Activated naive CD4-positive, alpha-beta T cell treated with anti-CD3 and anti-CD28 coated beads, Interleukin-2, amount 50 U/mL, for 72 hours (primary cell): ENCODE results near the gene TEX2. TPM values are rescaled to one million over a fixed set of nuclear protein-coding genes. Genes with fewer than 3 reads are reported as not detected.
"Not testable (repeated sequence)": the region's sequence is repeated elsewhere in the genome, so short reads cannot be mapped to it uniquely, and the experiment has no call there.

Source experiments
- ATAC-seq, 2 donors: fragments of 150-1000 bp; cut with Tn5 transposase; 2 replicates each; pipeline ENCODE4 v1.10.0; 2021; ENCODE audit warnings: mild to moderate bottlenecking in 2 of 2, moderate library complexity in 2 of 2
- DNase-seq, 2 donors: peaks; one replicate each; pipeline ENCODE4 v3.0.0; 2021 to 2022; ENCODE audit warnings: low spot score in 2 of 2
- H3K27ac Mint-ChIP-seq, 2 donors: one replicate each; pipeline ENCODE4 v1.8.0; 2022; ENCODE audit warnings: mild to moderate bottlenecking in 2 of 2, mixed read lengths in 2 of 2
- H3K36me3 Mint-ChIP-seq, 2 donors: one replicate each; pipeline ENCODE4 v1.8.0; 2022; ENCODE audit warnings: mixed read lengths in 2 of 2
- H3K9me3 Mint-ChIP-seq, 2 donors: one replicate each; pipeline ENCODE4 v1.8.0; 2022; ENCODE audit warnings: mixed read lengths in 2 of 2
- total RNA-seq, 2 donors: library from RNA; stranded (reverse); gene quantifications; one replicate each; pipeline ENCODE4 v1.2.3, GENCODE V29; 2022

Gene TEX2
- total RNA-seq, 2 donors from 2014 or later: 12.1 to 14.7 TPM

DNA sequence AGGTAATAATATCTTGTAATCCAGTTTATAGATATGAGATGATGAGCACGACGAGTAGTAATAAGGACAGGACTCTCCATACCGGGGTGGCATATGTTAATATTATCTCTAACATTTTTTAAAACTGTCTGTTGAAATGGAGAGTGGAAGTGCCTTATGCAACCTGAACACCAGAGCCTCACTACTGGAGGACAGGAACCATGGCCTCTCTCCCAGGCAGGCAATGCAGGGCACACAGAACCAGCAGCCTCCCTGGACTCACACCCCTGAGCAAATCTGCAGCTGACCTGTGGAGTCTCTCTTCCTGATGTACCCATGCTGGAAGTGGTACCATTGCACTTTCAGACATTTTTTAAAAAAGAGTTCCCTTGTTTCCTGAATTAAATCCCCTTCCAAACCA lies 78.0 kb downstream of the TEX2 start:
- H3K9me3 Mint-ChIP-seq: no peaks in the 10 kb centered on the region
- no peak for DNase-seq
- ATAC-seq: no peak
- no peak overlapping the region for H3K27ac Mint-ChIP-seq
- peaks cover 0 to 3% of the 10 kb centered on the region in 2 donors for H3K36me3 Mint-ChIP-seq

DNA sequence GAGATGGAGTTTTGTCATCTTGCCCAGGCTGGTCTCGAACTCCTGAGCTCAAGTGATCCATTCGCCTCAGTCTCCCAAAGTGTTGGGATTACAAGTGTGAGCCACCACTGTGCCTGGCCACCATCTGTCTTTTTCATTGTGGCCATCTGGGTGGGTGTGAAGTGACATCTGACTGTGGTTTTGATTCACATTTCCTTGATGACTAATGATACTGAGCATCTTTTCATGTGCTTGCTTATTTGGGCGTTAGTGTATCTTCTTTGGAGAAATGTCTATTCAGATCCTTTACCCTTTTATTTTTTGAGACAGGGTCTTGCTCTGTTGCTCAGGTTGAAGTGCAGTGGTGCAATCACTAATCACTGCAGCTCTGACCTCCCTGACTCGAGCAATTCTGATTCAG lies 79.2 kb downstream of the TEX2 start:
- H3K27ac Mint-ChIP-seq: no peak overlapping the region
- peaks cover 0 to 16% of the 10 kb centered on the region in 2 donors for H3K36me3 Mint-ChIP-seq
- peak; percentile 94 to 97 for ATAC-seq
- DNase-seq: peak; percentile 20 to 67
- H3K9me3 Mint-ChIP-seq: no peaks in the 10 kb centered on the region

DNA sequence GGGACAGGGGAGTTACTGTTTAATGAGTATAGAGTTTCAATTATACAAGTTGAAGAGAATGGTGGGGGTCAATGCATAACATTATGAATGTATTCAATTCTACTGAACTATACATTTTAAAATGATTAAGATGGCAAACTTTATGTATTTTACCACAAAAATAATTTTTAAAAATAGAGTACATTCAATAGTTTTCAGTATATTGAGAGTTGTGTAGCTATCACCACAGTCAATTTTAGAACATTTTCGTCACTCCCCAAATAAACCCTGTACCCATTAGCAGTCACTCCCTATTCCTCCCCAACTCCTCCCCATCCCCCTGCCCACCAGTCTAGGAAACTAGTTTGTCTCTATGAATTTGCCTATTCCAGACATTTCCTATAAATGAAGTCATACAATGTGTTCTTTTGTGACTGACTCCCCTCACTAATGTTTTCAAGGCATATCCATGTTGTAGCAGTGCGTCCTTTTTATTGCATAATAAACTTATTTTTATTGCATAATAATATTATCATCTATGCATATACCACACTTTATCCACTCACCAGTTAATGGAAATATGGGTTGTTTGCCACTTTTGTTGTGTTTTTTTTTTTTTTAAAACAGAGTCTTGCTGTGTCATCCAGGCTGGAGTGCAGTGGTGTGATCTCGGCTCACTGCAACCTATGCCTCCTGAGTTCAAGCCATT lies 80.6 kb downstream of the TEX2 start:
- DNase-seq: no peak
- H3K36me3 Mint-ChIP-seq: peaks cover 0 to 17% of the 10 kb centered on the region in 2 donors
- H3K9me3 Mint-ChIP-seq: no peaks in the 10 kb centered on the region
- H3K27ac Mint-ChIP-seq: no peak overlapping the region
- no peak for ATAC-seq

DNA sequence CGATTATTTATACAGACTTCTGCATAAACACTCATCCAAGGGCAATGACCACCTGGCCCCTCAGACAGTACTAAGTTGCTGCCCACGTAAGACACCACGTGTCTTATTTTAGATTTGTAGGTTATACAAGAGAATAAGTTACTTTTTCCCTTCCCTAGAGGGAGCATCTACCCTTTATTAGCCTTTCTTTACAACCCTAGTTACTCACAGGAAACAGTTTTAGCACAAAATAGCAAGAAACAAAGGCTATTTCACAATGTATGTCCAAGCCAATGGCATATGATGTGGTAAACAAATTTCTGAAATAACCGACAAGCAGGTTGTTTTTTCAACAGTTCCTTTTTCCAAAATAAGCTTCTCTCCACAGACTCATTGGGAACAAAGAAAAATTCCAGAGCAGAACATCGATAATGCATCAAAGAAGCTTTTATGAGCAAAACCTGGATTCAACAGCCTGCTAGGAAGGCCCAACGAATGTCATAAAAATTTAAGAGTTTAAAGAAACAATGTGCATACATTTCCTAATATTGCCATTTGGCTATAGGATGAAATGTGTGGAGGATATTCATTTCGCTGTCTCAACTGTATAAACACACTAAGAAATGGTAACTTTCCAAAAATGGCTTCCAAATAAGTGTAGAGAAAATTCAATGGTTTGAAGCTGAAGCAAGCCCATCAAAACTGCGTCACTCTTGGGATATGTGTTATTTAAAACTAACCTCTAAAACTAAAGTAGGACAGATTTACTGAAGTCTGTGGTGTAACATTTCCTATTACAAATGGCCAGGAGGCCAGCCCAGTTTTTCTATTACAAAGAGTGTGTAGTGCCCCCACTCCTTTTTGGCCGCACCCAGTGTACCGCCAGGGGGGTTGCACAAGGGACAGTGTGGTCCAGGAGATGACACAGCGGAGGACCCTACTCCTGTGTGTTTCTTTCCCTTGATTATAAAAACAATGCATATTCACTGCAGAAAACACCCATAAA lies 82.7 kb downstream of the TEX2 start:
- peaks cover 0 to 17% of the 10 kb centered on the region in 2 donors for H3K36me3 Mint-ChIP-seq
- H3K9me3 Mint-ChIP-seq: no peaks in the 10 kb centered on the region
- H3K27ac Mint-ChIP-seq: no peak overlapping the region

DNA sequence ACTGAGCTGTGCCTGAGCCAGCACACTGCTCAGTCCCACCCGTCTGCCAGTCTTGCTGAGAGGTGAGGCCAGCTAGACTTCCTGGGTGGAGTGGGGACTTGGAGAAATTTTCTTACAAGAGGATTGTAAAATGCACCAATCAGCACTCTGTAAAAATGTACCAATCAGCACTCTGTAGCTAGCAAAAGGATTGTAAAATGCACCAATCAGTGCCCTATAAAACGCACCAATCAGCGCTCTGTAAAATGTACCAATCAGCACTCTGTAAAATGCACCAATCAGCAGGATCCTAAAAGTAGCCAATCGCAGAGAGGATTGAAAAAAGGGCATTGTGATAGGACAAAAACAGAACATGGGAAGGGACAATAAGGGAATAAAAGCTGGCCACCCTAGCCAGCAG lies 84.0 kb downstream of the TEX2 start:
- H3K27ac Mint-ChIP-seq, H3K9me3 Mint-ChIP-seq, ATAC-seq, DNase-seq: not testable (repeated sequence)
- H3K36me3 Mint-ChIP-seq: peaks cover 0 to 17% of the 10 kb centered on the region in 2 donors

More for the DNA sequence above, 82.7 kb downstream of the TEX2 start:
- no peak for DNase-seq
- no peak for ATAC-seq

DNA sequence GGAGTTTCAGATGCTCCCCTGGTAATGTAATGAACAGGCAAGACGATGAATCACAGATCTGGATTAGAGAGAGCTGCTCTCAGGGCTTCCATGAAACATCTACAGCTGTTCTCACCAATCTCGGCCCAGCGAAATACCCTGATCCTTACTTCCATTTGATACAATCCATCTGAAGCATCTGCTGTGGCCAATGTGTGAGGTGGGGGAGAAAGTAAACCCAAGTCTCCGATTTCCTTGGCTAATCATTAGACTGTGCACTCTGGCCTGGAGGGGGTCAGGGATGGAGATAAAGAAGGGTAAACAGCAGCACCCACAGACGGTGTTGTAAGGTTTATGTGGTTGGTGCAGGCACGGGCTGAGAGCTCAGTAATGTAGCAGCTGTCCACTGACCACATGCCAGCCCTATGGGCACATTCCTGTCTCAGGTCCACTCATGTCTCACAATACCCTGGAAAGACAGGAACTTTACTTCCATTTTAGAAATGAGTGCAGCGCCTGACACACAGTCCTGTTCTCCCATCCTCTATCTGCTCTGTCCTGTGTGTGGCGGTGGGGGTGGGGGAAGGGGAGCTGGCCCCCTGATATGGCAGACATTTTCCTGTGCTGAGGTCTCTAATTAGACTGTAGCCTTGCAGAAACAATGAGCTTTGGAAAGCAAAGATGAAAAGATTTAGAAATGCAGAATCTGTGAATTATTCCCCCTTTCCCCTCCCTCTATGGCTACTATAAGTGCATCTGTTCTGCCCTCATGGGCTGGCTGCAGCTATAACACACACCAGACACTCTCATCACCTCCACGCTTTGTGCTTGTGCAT lies 84.8 kb downstream of the TEX2 start:
- Mint-ChIP-seq H3K27ac (no peak overlapping the region), H3K36me3 (peaks cover 0 to 17% of the 10 kb centered on the region in 2 donors), H3K9me3 (no peaks in the 10 kb centered on the region)
- ATAC-seq: no peak
- DNase-seq: no peak

DNA sequence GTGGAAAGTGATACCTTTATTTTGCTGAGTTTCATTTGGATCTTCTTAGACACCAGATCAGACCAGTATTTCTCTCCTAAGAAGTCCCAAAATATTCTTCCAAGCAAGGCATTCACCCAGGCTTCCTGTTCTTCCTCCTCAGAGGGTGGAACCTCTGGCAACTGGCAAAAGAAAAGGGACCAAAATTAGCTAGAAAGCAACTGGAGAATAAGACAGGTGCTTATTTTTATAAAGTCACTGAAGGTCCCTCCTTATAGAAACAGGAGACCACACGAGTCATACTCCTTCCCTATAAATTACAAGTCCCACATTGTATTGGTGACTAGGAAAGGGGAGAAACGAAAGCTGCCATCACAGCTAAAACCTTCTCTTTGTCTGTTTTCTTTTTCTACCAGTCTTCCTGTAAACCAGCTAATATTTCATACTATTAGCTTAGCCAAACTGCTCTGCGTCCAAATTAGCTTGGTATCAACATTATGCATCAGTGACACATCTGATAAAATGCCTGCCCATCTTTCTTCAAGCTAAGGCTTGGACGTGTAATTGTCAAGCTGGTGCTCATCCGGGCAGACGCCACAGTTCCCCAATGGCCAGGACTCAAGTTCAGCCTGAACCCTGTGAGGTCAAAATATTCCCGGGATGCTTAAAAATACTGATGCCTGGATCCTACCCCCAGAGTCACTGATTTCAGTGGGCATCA lies 85.6 kb downstream of the TEX2 start:
- DNase-seq (no peak), ATAC-seq (no peak)
- Mint-ChIP-seq H3K27ac (no peak overlapping the region), H3K9me3 (no peaks in the 10 kb centered on the region), H3K36me3 (peaks cover 0 to 17% of the 10 kb centered on the region in 2 donors)

DNA sequence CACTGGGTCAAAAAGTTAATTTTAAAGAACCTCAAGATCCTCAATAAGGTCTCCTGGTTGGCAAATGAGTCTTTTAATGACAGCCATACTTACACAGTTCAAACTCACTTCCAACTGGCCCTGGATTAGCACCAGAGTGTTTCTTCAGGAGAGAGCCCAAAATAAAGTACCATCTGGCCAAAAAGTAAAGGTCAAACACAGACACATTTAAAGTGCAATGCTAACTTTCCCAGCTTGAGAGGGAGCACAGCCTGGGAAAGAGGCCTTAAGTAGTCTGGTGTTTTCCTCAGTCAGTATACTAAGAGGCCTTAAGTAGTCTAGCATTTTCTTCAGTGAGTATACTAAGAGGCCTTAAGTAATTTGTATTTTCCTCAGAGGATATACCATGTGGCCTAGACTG lies 86.5 kb downstream of the TEX2 start:
- peak overlapping the region in 1 of 2 donors; percentile 72 for H3K27ac Mint-ChIP-seq
- H3K9me3 Mint-ChIP-seq: no peaks in the 10 kb centered on the region
- peaks cover 0 to 17% of the 10 kb centered on the region in 2 donors for H3K36me3 Mint-ChIP-seq
- ATAC-seq (no peak), DNase-seq (no peak)

DNA sequence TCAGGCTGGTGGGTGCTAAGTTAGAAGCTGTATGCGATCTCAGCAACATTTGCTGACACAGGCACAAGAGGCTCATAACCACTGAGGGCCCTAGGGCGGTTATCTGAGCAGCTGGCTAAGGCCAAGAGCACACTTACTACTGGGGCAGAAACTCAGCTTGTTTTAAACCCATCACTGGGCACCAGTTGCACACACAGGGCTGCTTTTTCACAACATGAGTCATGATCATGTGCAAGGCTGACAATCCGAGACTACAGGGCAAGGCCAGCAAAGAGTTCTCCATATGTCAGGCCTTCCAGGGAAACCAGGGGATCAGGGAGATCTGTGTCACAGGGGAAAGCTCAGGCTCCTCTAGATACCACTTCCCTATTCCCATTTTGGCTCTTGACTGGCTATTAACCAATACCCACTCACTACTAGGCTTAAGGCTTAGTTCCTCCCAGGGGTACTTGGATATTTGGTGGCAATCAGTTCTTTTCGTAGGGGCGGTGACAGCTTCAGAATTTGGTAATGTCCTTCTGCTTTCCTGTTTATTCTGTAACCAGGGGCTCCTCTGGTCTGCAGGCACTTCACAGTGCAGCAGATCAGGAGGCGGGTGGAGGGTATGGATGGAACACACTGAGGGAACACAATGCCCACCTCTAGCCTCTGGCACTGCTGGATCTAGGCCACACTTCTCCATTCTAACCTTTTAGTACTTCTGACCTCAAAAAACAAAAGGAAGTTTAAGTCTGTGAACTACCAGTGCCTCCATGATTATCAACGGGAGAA lies 88.2 kb downstream of the TEX2 start:
- Mint-ChIP-seq H3K27ac (peak overlapping the region in 1 of 2 donors; percentile 42), H3K9me3 (no peaks in the 10 kb centered on the region), H3K36me3 (peaks cover 0 to 11% of the 10 kb centered on the region in 2 donors)
- no peak for DNase-seq
- no peak for ATAC-seq

DNA sequence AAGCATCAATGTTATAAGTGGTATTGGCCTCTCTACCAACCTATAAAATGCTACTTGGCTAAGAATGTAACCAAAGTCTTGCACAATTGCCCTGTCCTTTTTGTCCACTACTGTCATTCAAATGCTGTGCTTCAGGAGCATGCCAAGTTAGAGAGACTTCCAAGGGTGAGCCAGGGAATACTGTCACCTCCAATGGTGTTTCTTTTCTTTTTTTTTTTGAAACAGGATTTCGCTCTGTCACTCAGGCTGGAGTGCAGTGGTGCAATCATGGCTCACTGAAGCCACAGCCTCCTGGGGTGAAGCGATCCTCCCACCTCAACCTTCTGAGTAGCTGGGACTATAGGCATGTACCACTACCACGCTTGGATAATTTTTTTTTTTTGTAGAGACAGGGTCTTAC lies 89.4 kb downstream of the TEX2 start:
- no peaks in the 10 kb centered on the region for H3K36me3 Mint-ChIP-seq
- H3K27ac Mint-ChIP-seq: no peak overlapping the region
- no peaks in the 10 kb centered on the region for H3K9me3 Mint-ChIP-seq
- ATAC-seq (no peak), DNase-seq (no peak)

DNA sequence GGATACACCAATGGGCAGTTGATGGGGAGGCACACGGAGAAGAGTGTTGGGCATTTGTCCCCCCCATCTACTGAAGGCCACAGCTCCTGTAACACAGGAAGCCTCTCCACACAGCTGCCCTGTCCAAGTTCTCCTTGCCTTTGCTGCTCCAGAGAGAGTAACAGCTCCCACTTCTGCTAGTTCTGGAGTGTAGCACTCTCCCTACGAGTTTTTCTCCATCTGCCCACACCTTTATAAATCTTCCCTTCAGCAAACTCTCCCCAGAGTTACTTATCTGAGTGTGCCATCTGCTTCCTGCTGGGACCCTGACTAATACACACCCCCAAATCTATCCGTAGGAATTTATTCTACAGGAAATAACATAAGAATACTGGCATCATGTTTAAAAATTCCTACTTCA lies 90.5 kb downstream of the TEX2 start:
- no peaks in the 10 kb centered on the region for H3K36me3 Mint-ChIP-seq
- H3K9me3 Mint-ChIP-seq: no peaks in the 10 kb centered on the region
- ATAC-seq (no peak), DNase-seq (no peak)
- H3K27ac Mint-ChIP-seq: no peak overlapping the region

DNA sequence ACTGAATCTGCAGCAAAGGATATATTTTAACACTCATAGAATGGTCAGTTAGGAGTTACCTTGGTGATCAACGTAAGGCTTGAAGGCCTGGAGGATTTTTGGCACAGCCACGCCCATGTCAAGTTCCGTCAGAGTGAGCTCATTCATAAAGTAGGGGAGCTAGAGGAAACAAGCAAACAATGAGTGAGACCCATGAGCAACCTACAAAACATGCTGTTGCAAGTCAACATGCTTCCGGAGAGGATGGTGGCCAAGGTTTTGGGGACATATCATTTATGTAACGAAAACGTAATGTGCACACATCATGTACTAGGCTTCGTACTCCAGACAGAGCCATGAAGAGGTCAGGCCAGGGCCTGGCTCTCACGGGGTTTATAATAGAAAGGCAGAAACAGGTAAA lies 92.0 kb downstream of the TEX2 start:
- DNase-seq (no peak), ATAC-seq (no peak)
- no peaks in the 10 kb centered on the region for H3K9me3 Mint-ChIP-seq
- peak overlapping the region in 1 of 2 donors; percentile 1 for H3K27ac Mint-ChIP-seq
- H3K36me3 Mint-ChIP-seq: no peaks in the 10 kb centered on the region

DNA sequence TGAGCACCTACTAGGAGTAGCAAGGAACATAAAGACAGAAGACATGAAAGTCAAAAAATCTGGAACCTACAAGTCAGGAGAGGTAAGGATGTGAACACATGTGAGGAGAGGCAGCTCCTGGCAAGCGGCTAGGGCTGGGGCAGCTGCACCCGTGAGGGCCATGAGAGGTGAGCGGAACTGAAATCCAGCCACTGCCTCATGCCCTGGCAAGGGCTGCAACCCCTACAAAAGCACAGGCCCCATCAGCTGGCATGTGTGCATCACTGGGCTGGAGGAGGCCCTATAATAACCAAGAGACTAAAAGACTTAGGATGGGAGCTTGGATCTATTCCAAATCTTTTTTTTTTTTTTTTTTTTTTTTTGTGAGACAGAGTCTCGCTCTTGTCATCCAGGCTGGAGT lies 92.8 kb downstream of the TEX2 start:
- Mint-ChIP-seq H3K36me3 (no peaks in the 10 kb centered on the region), H3K27ac (no peak overlapping the region), H3K9me3 (no peaks in the 10 kb centered on the region)
- no peak for DNase-seq
- ATAC-seq: no peak

DNA sequence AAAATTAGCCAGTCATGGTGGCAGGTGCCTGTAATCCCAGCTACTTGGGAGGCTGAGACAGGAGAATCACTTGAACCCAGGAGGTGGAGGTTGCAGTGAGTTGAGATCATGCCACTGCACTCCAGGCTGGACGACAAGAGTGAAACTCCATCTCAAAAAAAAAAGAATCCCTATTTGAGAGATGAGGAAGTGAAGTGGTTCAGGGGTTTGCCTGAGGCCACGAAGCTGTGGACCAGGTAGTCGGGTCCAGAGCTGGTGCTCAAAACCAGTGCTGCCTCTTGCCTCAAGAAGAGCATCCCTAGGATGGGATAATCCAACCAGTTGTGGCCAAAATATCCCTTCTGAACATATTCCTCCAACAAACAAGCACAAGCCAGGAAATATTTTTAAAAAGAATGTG lies 95.4 kb downstream of the TEX2 start:
- H3K27ac Mint-ChIP-seq, H3K36me3 Mint-ChIP-seq, ATAC-seq, H3K9me3 Mint-ChIP-seq, DNase-seq: not testable (repeated sequence)

DNA sequence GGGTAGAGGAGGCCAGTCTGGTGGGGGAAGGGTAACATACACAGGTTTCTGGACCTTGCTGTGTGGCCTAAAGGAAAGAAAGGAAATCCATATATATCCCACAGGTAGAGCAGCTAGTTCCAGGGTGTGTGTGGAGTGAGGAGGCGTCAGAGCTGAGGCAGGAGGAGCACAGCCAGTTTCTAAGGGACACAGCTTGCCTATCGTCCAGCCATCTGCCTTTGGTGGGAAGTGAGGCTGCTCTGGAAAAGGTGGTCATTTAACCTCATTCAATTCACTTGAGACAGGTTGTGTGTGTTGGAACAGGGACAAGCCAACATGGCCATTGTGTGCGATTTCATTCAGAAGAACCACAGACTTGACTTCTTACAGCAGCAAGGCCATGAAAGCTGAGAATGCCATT lies 96.2 kb downstream of the TEX2 start:
- no peak for DNase-seq
- ATAC-seq: no peak
- H3K36me3 Mint-ChIP-seq: no peaks in the 10 kb centered on the region

DNA sequence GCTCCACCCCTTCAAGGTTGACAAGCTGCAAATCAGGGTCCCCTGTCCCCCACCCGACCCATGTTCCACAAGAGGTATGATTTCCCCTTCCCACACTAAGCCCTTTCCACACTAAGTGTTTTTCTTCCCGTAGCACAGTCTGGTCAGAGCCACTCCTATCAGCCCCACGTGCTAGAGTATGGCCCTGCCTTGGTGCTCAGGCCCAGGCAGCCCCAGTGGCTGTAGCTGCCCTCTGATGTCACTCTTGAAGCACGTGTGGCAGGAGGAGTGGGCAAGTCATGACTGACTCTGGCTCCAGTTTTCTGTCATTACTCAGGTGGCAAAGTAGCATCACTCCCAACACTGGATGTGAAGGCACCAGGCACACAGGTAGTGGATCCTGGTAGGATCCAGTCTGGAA lies 97.7 kb downstream of the TEX2 start:
- Mint-ChIP-seq H3K9me3 (no peaks in the 10 kb centered on the region), H3K36me3 (no peaks in the 10 kb centered on the region), H3K27ac (no peak overlapping the region)
- ATAC-seq (no peak), DNase-seq (no peak)

More for the DNA sequence above, 96.2 kb downstream of the TEX2 start:
- no peaks in the 10 kb centered on the region for H3K9me3 Mint-ChIP-seq
- H3K27ac Mint-ChIP-seq: no peak overlapping the region
